CD4-positive, alpha-beta T cell treated with Interleukin-15 for 4 hours (primary cell): Measurements from ENCODE around the gene ST6GALNAC6.

ENCODE experiments used
- DNase-seq: peaks from one replicate; pipeline ENCODE4 v3.0.0-alpha.2; 2020; ENCODE audit warnings: low spot score

Gene ST6GALNAC6

GRCh38 chr9:127934248-127934647 is 34.8 kb upstream of the ST6GALNAC6 start:
- DNase-seq = no peak

- no peak for DNase-seq
Measured at GRCh38 chr9:127931092-127931881, 31.9 kb upstream of the ST6GALNAC6 start.

GRCh38 chr9:127930231-127931091 is 31.1 kb upstream of the ST6GALNAC6 start, which contains the start of gene PIP5KL1:
PIP5KL1 (minus strand) TSS chr9:127930777; CDS start chr9:127930752, 25 bp downstream.
- peak; percentile 60 for DNase-seq

GRCh38 chr9:127929625-127929979 is 30.2 kb upstream of the ST6GALNAC6 start:
- no peak for DNase-seq

GRCh38 chr9:127928676-127929624 is 29.5 kb upstream of the ST6GALNAC6 start:
- DNase-seq = no peak

- no peak for DNase-seq
Measured at GRCh38 chr9:127927988-127928675, 28.7 kb upstream of the ST6GALNAC6 start.

GRCh38 chr9:127927201-127927987 is 28.0 kb upstream of the ST6GALNAC6 start:
- DNase-seq = peak; percentile 76

- no peak for DNase-seq
Measured at GRCh38 chr9:127926906-127927200, 27.4 kb upstream of the ST6GALNAC6 start.

GRCh38 chr9:127925959-127926905 is 26.8 kb upstream of the ST6GALNAC6 start:
- DNase-seq = no peak

GRCh38 chr9:127924736-127925444 is 25.5 kb upstream of the ST6GALNAC6 start:
- DNase-seq = no peak

GRCh38 chr9:127923771-127924170 is 24.4 kb upstream of the ST6GALNAC6 start:
- DNase-seq = no peak

- DNase-seq = no peak
Measured at GRCh38 chr9:127923046-127923445, 23.6 kb upstream of the ST6GALNAC6 start.

GRCh38 chr9:127921557-127922120 is 22.2 kb upstream of the ST6GALNAC6 start:
- DNase-seq = peak; percentile 79

- DNase-seq = no peak
Measured at GRCh38 chr9:127920794-127921193, 21.4 kb upstream of the ST6GALNAC6 start.

GRCh38 chr9:127919253-127919815 is 19.9 kb upstream of the ST6GALNAC6 start:
- DNase-seq = no peak

- no peak for DNase-seq
Measured at GRCh38 chr9:127918183-127919107, 19.0 kb upstream of the ST6GALNAC6 start.

- no peak for DNase-seq
Measured at GRCh38 chr9:127917603-127918002, 18.2 kb upstream of the ST6GALNAC6 start.
